Hepatocyte (in vitro differentiated cells): ENCODE measurements around the gene MED28. TPM values are rescaled to one million over a fixed set of nuclear protein-coding genes. Genes with fewer than 3 reads are reported as not detected.

Experiments
- DNase-seq: peaks from one replicate; pipeline ENCODE4 v3.0.0-alpha.2; 2016; ENCODE audit warnings: low spot score
- H2AFZ ChIP-seq: fragments of 200-600 bp; sonication (generic); 2 replicates; pipeline ENCODE4 v1.6.0; 2016; ENCODE audit warnings: antibody characterized with exemption, mild to moderate bottlenecking
- H3K27ac ChIP-seq: fragments of 200-600 bp; sonication (generic); 2 replicates; pipeline ENCODE4 v1.5.1; 2016; ENCODE audit warnings: mild to moderate bottlenecking
- H3K27me3 ChIP-seq: fragments of 200-600 bp; sonication (generic); 2 replicates; pipeline ENCODE4 v1.6.1; 2016
- H3K36me3 ChIP-seq: fragments of 200-600 bp; sonication (generic); replicated peaks from 2 replicates; pipeline ENCODE4 v1.5.1; 2016; ENCODE audit warnings: low read depth; ENCODE audit not compliant: insufficient read depth
- H3K4me1 ChIP-seq: fragments of 200-600 bp; sonication (generic); 2 replicates; pipeline ENCODE4 v1.5.1; 2016; ENCODE audit warnings: mild to moderate bottlenecking, moderate library complexity; ENCODE audit not compliant: insufficient read depth
- H3K4me2 ChIP-seq: fragments of 200-600 bp; sonication (generic); 2 replicates; pipeline ENCODE4 v1.6.0; 2016
- H3K4me3 ChIP-seq: fragments of 200-600 bp; sonication (generic); 2 replicates; pipeline ENCODE4 v1.5.1; 2016; ENCODE audit warnings: mild to moderate bottlenecking
- H3K79me2 ChIP-seq: fragments of 200-600 bp; sonication (generic); 2 replicates; pipeline ENCODE4 v1.6.0; 2017; ENCODE audit warnings: mild to moderate bottlenecking
- H3K9me2 ChIP-seq: fragments of 200-600 bp; sonication (generic); replicated peaks from 2 replicates; pipeline ENCODE4 v1.6.0; 2017; ENCODE audit warnings: mild to moderate bottlenecking; ENCODE audit not compliant: insufficient read depth
- H3K9me3 ChIP-seq: fragments of 200-600 bp; sonication (generic); 2 replicates; pipeline ENCODE4 v1.5.1; 2016; ENCODE audit warnings: low read depth, mild to moderate bottlenecking
- H4K20me1 ChIP-seq: fragments of 200-600 bp; sonication (generic); 2 replicates; pipeline ENCODE4 v1.6.0; 2016; ENCODE audit warnings: mild to moderate bottlenecking; ENCODE audit not compliant: insufficient read depth, poor library complexity, severe bottlenecking
- CTCF ChIP-seq: fragments of 200-600 bp; sonication (generic); IDR thresholded peaks from 2 replicates; pipeline ENCODE4 v1.5.1; 2016; ENCODE audit warnings: antibody characterized with exemption, mild to moderate bottlenecking; ENCODE audit not compliant: poor library complexity
- EZH2 ChIP-seq: fragments of 200-600 bp; sonication (generic); IDR thresholded peaks from 2 replicates; pipeline ENCODE4 v1.6.1; 2016; ENCODE audit warnings: antibody characterized with exemption, mild to moderate bottlenecking, borderline replicate concordance
- EZH2phosphoT487 ChIP-seq: fragments of 200-600 bp; sonication (generic); IDR thresholded peaks from one replicate; pipeline ENCODE4 v1.6.1; 2018; ENCODE audit warnings: antibody characterized with exemption, mild to moderate bottlenecking, low read depth, moderate library complexity; ENCODE audit not compliant: unreplicated experiment, severe bottlenecking
- WGBS: methylation state at CpG from one replicate; pipeline ENCODE4 v1.1.6; 2016; ENCODE audit warnings: low lambda C conversion rate; ENCODE audit errors: missing lambda C conversion rate; 5-methylcytosine and 5-hydroxymethylcytosine counted together
- polyA plus RNA-seq: library from polyadenylated mRNA; unstranded; fragments of >200 nt; fragmentation: Nextera tagmentation; extraction: Ambion mirVana; gene quantifications from 2 replicates; pipeline ENCODE4 v1.2.1, GENCODE V29; 2016
- total RNA-seq: library from RNA; depleted of rRNA; stranded (reverse); fragments of >200 nt; gene quantifications from 2 replicates; pipeline ENCODE4 v1.2.3, GENCODE V29; 2014

The MED28 gene
- total and polyA plus RNA-seq, 2 experiments from 2014 or later = 17.6 to 49.4 TPM

GRCh38 chr4:17584521-17585213, 29.8 kb upstream of the MED28 start:
- Histone ChIP-seq H3K4me3 (no peak overlapping the region), H3K27me3 (no peaks in the 10 kb centered on the region), H3K9me3 (no peaks in the 10 kb centered on the region), H3K4me2 (no peak overlapping the region), H3K4me1 (no peaks in the 10 kb centered on the region), H2AFZ (no peak overlapping the region), H3K27ac (no peak overlapping the region), H3K36me3 (no peaks in the 10 kb centered on the region), H3K79me2 (peaks cover 6% of the 10 kb centered on the region), H3K9me2 (no peaks in the 10 kb centered on the region), H4K20me1 (no peaks in the 10 kb centered on the region)
- no peak for DNase-seq
- TF ChIP-seq CTCF (no peak), EZH2 (no peak), EZH2phosphoT487 (no peak)
- WGBS = 94% methylated on average over 10 of the region's 10 CpGs

GRCh38 chr4:17587094-17587822, 27.2 kb upstream of the MED28 start:
- no peaks in the 10 kb centered on the region for H3K9me3 ChIP-seq
- no peak overlapping the region for H3K27ac ChIP-seq
- H3K9me2 ChIP-seq = no peaks in the 10 kb centered on the region
- H3K4me3 ChIP-seq = no peak overlapping the region
- H3K27me3 ChIP-seq = no peaks in the 10 kb centered on the region
- no peak for DNase-seq
- H3K4me2 ChIP-seq = no peak overlapping the region
- no peaks in the 10 kb centered on the region for H3K4me1 ChIP-seq
- H4K20me1 ChIP-seq = no peaks in the 10 kb centered on the region
- no peak overlapping the region for H2AFZ ChIP-seq
- WGBS = 96% methylated on average over 9 of the region's 9 CpGs
- H3K36me3 ChIP-seq = no peaks in the 10 kb centered on the region
- no peaks in the 10 kb centered on the region for H3K79me2 ChIP-seq
- TF ChIP-seq EZH2phosphoT487 (no peak), EZH2 (no peak), CTCF (no peak)

- Histone ChIP-seq H3K9me2 (no peaks in the 10 kb centered on the region), H3K4me2 (peak overlapping the region; percentile 27), H3K79me2 (no peaks in the 10 kb centered on the region), H3K36me3 (no peaks in the 10 kb centered on the region), H2AFZ (no peak overlapping the region), H3K4me3 (no peak overlapping the region), H3K4me1 (no peaks in the 10 kb centered on the region), H3K27ac (peak overlapping the region; percentile 65), H4K20me1 (no peaks in the 10 kb centered on the region), H3K9me3 (no peaks in the 10 kb centered on the region), H3K27me3 (no peaks in the 10 kb centered on the region)
- TF ChIP-seq EZH2phosphoT487 (no peak), EZH2 (no peak), CTCF (no peak)
- WGBS = 85% methylated on average over 3 of the region's 3 CpGs
- DNase-seq = peak; percentile 27
Measured at GRCh38 chr4:17589355-17589754, 25.1 kb upstream of the MED28 start.
